ENCODE data around the gene AQP2. TPM values are rescaled to one million over a fixed set of nuclear protein-coding genes. Genes with fewer than 3 reads are reported as not detected.
A peak's percentile ranks its signal among the peaks of the same experiment; 100 is the strongest.

The AQP2 gene
- total and polyA plus RNA-seq, 2 of the 13 experiments (the other 11 are each of a cell fraction or from before 2014, with no cell fraction given): not detected

GRCh38 chr12:49974231-49974675, 23.7 kb downstream of the AQP2 start (continued):
- TF ChIP-seq, protein P1, sequence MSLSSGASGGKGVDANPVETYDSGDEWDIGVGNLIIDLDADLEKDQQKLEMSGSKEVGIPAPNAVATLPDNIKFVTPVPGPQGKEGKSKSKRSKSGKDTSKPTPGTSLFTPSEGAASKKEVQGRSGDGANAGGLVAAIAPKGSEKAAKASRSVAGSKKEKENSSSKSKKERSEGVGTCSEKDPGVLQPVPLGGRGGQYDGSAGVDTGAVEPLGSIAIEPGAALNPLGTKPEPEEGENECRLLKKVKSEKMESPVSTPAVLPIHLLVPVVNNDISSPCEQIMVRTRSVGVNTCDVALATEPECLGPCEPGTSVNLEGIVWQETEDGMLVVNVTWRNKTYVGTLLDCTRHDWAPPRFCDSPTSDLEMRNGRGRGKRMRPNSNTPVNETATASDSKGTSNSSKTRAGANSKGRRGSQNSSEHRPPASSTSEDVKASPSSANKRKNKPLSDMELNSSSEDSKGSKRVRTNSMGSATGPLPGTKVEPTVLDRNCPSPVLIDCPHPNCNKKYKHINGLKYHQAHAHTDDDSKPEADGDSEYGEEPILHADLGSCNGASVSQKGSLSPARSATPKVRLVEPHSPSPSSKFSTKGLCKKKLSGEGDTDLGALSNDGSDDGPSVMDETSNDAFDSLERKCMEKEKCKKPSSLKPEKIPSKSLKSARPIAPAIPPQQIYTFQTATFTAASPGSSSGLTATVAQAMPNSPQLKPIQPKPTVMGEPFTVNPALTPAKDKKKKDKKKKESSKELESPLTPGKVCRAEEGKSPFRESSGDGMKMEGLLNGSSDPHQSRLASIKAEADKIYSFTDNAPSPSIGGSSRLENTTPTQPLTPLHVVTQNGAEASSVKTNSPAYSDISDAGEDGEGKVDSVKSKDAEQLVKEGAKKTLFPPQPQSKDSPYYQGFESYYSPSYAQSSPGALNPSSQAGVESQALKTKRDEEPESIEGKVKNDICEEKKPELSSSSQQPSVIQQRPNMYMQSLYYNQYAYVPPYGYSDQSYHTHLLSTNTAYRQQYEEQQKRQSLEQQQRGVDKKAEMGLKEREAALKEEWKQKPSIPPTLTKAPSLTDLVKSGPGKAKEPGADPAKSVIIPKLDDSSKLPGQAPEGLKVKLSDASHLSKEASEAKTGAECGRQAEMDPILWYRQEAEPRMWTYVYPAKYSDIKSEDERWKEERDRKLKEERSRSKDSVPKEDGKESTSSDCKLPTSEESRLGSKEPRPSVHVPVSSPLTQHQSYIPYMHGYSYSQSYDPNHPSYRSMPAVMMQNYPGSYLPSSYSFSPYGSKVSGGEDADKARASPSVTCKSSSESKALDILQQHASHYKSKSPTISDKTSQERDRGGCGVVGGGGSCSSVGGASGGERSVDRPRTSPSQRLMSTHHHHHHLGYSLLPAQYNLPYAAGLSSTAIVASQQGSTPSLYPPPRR (CRISPR knock-in tag; IDR thresholded peaks at IDR 0.05; ENCODE audit: borderline replicate concordance): 0 out of 2 replicates have a peak, but pooled peaks have one; percentile 36
- TF ChIP-seq, protein P2, sequence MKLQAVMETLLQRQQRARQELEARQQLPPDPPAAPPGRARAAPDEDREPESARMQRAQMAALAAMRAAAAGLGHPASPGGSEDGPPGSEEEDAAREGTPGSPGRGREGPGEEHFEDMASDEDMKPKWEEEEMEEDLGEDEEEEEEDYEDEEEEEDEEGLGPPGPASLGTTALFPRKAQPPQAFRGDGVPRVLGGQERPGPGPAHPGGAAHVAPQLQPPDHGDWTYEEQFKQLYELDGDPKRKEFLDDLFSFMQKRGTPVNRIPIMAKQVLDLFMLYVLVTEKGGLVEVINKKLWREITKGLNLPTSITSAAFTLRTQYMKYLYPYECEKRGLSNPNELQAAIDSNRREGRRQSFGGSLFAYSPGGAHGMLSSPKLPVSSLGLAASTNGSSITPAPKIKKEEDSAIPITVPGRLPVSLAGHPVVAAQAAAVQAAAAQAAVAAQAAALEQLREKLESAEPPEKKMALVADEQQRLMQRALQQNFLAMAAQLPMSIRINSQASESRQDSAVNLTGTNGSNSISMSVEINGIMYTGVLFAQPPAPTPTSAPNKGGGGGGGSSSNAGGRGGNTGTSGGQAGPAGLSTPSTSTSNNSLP (IDR thresholded peaks at IDR 0.05; ENCODE audit: low read depth, low read length): no peak
- TF ChIP-seq MIER2 (CRISPR knock-in tag; IDR thresholded peaks at IDR 0.05) (0 out of 2 replicates have a peak, but pooled peaks have one; percentile 12), ELF3 (CRISPR knock-in tag; IDR thresholded peaks at IDR 0.05) (no peak), SPEN (CRISPR knock-in tag; IDR thresholded peaks at IDR 0.05; ENCODE audit: low read depth) (peak; percentile 35; the same call in 1 of the 2 replicates), ZBTB7A (CRISPR knock-in tag; IDR thresholded peaks at IDR 0.05) (peak; percentile 36; the same call in 1 of the 2 replicates), ZNF777 (CRISPR knock-in tag; IDR thresholded peaks at IDR 0.05) (peak; percentile 41; the same call in 1 of the 2 replicates), ZNF225 (CRISPR knock-in tag; IDR thresholded peaks at IDR 0.05) (no peak), JUNB (CRISPR knock-in tag; IDR thresholded peaks at IDR 0.05; ENCODE audit: borderline replicate concordance) (no peak), SRSF9 (IDR thresholded peaks at IDR 0.05; ENCODE audit: borderline replicate concordance, insufficient read depth, low read depth, low read length, poor library complexity, severe bottlenecking) (no peak), TARDBP (CRISPR knock-in tag; IDR thresholded peaks at IDR 0.05) (no peak), ZNF263 (CRISPR knock-in tag; IDR thresholded peaks at IDR 0.05) (0 out of 2 replicates have a peak, but pooled peaks have one; percentile 19), ZNF12 (CRISPR knock-in tag; IDR thresholded peaks at IDR 0.05) (0 out of 2 replicates have a peak, but pooled peaks have one; percentile 16), GLI4 (CRISPR knock-in tag; IDR thresholded peaks at IDR 0.05; ENCODE audit: borderline replicate concordance) (no peak), ZNF431 (CRISPR knock-in tag; IDR thresholded peaks at IDR 0.05; ENCODE audit: borderline replicate concordance, low read depth) (0 out of 2 replicates have a peak, but pooled peaks have one; percentile 39), ZFYVE20 (CRISPR knock-in tag; IDR thresholded peaks at IDR 0.05; ENCODE audit: borderline replicate concordance, low read depth) (no peak), ATF7 (IDR thresholded peaks at IDR 0.05) (no peak), ATF7 (CRISPR knock-in tag; IDR thresholded peaks at IDR 0.05) (no peak), DPF2 (CRISPR knock-in tag; IDR thresholded peaks at IDR 0.05; ENCODE audit: borderline replicate concordance, low read depth) (no peak), TFAP4 (IDR thresholded peaks at IDR 0.05; ENCODE audit: borderline replicate concordance, low read depth) (peak; percentile 59; the same call in 1 of the 2 replicates)

Data from HepG2 (cell line).